Epithelial cell of proximal tubule (primary cell): ENCODE measurements around the gene TEX10. TPM values are rescaled to one million over a fixed set of nuclear protein-coding genes. Genes with fewer than 3 reads are reported as not detected.

Experiments used
- DNase-seq: peaks from one replicate; pipeline ENCODE4 v3.0.0-alpha.2; 2011; ENCODE audit warnings: low read depth
- H3K4me3 ChIP-seq: 2 replicates; pipeline ENCODE4 v1.5.1; 2011; ENCODE audit warnings: low read depth, mild to moderate bottlenecking, low read length
- total RNA-seq: library from RNA; depleted of rRNA; stranded (reverse); fragments of >200 nt; gene quantifications from 2 replicates; pipeline ENCODE4 v1.2.3, GENCODE V29; 2015
- TF ChIP-seq, protein P1 (sequence below): conservative IDR thresholded peaks from 2 replicates; pipeline ENCODE4 v1.5.1; 2012; ENCODE audit warnings: low read depth, mild to moderate bottlenecking, low read length

Gene TEX10
- total RNA-seq, 1 donor from 2014 or later = 25.9 TPM

DNA sequence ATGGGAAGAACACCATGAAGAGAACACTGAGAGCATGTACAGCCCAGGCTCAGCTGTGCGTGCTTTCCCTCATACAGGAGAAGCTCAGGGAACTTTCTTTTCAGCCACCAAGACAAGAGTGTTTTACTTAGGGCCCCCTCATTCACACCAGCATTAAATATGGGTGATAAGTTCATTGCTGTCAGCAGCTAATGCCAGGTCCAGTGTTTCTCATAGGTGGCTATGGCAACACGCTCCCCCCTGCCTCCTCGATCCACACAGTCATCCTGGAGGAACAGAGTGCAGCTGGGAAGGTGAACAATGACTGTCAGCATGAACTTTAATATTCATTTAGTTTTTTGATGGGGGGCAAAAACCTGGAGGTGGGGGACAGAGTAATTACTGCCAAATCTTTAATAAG, 54.4 kb downstream of the TEX10 start:
- TF ChIP-seq, protein P1, sequence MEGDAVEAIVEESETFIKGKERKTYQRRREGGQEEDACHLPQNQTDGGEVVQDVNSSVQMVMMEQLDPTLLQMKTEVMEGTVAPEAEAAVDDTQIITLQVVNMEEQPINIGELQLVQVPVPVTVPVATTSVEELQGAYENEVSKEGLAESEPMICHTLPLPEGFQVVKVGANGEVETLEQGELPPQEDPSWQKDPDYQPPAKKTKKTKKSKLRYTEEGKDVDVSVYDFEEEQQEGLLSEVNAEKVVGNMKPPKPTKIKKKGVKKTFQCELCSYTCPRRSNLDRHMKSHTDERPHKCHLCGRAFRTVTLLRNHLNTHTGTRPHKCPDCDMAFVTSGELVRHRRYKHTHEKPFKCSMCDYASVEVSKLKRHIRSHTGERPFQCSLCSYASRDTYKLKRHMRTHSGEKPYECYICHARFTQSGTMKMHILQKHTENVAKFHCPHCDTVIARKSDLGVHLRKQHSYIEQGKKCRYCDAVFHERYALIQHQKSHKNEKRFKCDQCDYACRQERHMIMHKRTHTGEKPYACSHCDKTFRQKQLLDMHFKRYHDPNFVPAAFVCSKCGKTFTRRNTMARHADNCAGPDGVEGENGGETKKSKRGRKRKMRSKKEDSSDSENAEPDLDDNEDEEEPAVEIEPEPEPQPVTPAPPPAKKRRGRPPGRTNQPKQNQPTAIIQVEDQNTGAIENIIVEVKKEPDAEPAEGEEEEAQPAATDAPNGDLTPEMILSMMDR = no peak
- no peak overlapping the region for H3K4me3 ChIP-seq
- DNase-seq = no peak

DNA sequence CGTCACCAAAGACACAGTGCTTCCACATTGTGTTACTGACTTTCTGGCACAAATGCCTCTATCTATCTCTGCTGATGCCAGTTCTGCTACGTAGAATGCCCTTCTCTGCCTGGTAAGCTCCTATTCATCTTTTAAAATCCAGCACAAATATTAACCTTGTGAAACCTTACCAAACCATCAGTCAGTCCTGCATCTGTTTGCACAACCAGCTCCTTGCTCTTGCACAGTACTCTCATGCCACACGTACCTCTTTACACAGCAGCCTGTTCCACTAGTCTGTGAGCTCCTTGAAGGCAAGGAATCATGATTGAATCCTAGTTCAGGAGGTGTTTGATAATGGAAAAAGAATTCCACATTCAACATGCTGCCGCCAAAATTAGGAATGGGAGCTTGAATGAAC, 56.3 kb downstream of the TEX10 start:
- no peak overlapping the region for H3K4me3 ChIP-seq
- no peak for DNase-seq
- TF ChIP-seq, protein P1 = no peak

DNA sequence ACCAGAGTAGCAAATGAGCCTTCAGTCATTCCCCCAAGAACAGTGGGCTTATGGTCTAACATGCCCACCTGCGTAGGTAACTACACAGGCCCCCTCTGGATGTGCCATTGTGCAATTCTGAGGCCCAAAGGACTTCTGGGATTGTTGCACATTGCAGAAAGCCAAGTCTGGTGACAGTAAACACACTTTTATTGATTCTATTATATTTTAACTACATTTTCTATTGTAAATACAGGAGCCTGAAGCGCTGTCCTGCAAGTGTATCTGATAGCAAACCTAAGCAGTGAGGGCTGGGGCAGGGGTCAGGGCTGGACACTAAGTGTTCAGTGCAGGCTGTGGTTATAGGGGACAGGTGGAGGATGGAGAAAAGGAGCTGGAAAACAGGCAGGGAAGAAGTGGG, 57.5 kb downstream of the TEX10 start:
- H3K4me3 ChIP-seq = no peak overlapping the region
- TF ChIP-seq, protein P1 = no peak
- no peak for DNase-seq

DNA sequence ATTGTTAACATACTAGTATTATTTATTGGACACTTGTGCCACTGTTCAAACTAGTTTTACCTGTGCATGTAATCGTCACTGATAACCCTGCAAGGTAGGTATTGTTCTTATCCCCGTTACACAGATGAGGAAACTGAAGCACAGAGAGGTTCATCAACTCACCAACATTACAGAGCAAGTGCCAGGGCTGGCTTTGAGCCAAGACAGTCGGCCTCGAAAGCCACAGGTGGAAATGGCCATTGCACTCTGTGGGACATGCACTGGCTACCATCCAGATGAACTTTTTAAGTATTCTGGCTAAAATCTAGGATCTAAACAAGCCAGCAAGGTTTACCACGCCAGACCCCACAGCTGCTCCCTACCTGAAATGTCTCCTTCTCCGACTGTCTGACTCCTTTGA, 57.9 kb downstream of the TEX10 start:
- DNase-seq = no peak
- no peak overlapping the region for H3K4me3 ChIP-seq
- TF ChIP-seq, protein P1 = no peak

DNA sequence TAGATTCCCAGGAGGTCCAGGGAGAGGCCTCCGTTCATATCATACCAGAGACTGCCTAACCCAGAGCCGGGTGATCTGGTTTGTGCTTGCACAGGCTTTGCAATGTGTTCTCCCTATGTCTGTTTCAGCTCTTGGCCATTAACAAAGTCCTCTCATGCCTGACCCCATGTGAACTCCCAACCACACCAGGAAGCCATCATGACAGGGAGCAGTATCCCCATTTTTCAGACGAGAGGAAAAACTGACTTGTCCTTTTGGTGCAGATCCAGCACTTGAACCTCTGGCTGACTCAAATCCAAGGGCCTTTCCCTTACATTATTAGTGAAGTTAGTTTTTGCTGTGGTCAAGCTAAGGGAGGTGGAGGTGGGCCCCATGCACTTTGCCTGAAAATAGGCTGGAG, 58.4 kb downstream of the TEX10 start:
- no peak overlapping the region for H3K4me3 ChIP-seq
- TF ChIP-seq, protein P1 = no peak
- no peak for DNase-seq

DNA sequence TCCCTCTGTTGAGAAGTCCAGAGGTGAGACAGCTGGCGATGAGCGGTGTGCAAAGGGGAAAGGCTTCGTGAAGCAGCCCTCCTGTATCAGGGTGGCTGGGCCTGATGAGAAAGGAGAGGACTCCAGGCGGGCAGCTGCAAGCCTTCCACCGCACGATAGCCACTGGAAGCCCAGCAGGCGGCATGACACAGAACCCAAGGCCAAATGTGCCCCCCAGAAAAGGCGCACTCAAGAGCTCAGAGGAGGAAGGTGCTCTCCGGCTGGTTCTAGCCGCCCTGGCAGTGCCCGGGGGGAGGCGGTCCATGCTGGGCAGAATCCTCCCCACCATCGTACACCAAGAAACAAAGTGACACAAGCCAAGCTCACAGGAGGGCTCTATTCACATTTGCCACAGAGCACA, 60.3 kb downstream of the TEX10 start:
- DNase-seq = no peak
- H3K4me3 ChIP-seq = no peak overlapping the region
- TF ChIP-seq, protein P1 = no peak

DNA sequence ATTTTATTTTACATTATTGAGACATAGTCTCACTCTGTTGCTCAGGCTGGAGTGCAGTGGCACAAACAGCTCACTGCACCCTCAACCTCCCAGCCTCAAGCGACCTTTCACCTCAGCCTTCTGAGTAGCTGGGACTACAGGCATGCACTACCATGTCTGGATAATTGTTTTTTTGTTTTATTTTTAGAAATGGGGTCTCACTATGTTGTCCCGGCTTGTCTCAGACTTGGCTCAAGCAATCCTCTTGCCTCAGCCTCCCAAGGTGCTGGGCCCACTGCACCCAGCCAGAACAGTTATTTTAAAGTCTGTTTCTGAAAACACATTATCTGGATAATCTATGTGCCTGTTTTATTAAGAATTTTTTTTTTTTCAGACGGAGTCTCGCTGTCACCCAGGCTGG, 62.0 kb downstream of the TEX10 start:
- DNase-seq = no peak
- TF ChIP-seq, protein P1 = no peak
- no peak overlapping the region for H3K4me3 ChIP-seq
